ENCODE measurements around the gene YARS2. TPM values are rescaled to one million over a fixed set of nuclear protein-coding genes. Genes with fewer than 3 reads are reported as not detected.
A peak's percentile ranks its signal among the peaks of the same experiment; 100 is the strongest.

The YARS2 gene
- total RNA-seq, 4 donors from 2014 or later = 19.9 to 23.1 (median 22.2) TPM

- TF ChIP-seq CTCF (IDR thresholded peaks at IDR 0.05) = no peak
- ATAC-seq (ENCODE audit: low FRiP score) (no peak), DNase-seq (ENCODE audit: low spot score) (no peak)
Measured at GRCh38 chr12:32788405-32788804, 32.7 kb upstream of the YARS2 start.

GRCh38 chr12:32785557-32785956 is 29.9 kb upstream of the YARS2 start:
- TF ChIP-seq CTCF (IDR thresholded peaks at IDR 0.05) = no peak
- no peak for ATAC-seq (ENCODE audit: low FRiP score)
- no peak for DNase-seq (ENCODE audit: low spot score)

GRCh38 chr12:32783029-32783428 is 27.3 kb upstream of the YARS2 start:
- no peak for DNase-seq (ENCODE audit: low spot score)
- ATAC-seq (ENCODE audit: low FRiP score) = no peak

GRCh38 chr12:32780071-32780470 is 24.4 kb upstream of the YARS2 start:
- ATAC-seq (ENCODE audit: low FRiP score) (peak; percentile 66), DNase-seq (ENCODE audit: low spot score) (no peak)
- TF ChIP-seq CTCF (IDR thresholded peaks at IDR 0.05) = no peak

More at GRCh38 chr12:32783029-32783428, 27.3 kb upstream of the YARS2 start:
- no peak for TF ChIP-seq CTCF (IDR thresholded peaks at IDR 0.05)

GRCh38 chr12:32777691-32778175 is 22.0 kb upstream of the YARS2 start:
- ATAC-seq (ENCODE audit: low FRiP score) = no peak
- TF ChIP-seq CTCF (IDR thresholded peaks at IDR 0.05) = no peak
- DNase-seq (ENCODE audit: low spot score) = no peak

- DNase-seq (ENCODE audit: low spot score) = no peak
- no peak for ATAC-seq (ENCODE audit: low FRiP score)
- TF ChIP-seq CTCF (IDR thresholded peaks at IDR 0.05) = no peak
Measured at GRCh38 chr12:32777159-32777558, 21.5 kb upstream of the YARS2 start.

GRCh38 chr12:32776258-32776657 is 20.6 kb upstream of the YARS2 start:
- ATAC-seq (ENCODE audit: low FRiP score) = no peak
- no peak for TF ChIP-seq CTCF (IDR thresholded peaks at IDR 0.05)
- no peak for DNase-seq (ENCODE audit: low spot score)
